GF-D8 (cell line): ENCODE results near the gene NAA38.
"Not testable (repeated sequence)": the region's sequence is repeated elsewhere in the genome, so short reads cannot be mapped to it uniquely, and the experiment has no call there.

Experiments used
- DNase-seq: peaks from one replicate; lab custom pipeline; 2025; lab: John Stamatoyannopoulos, UW

NAA38 gene

GRCh38 chr17:7824021-7824924 lies 33.1 kb downstream of the NAA38 start:
- DNase-seq, result no peak

GRCh38 chr17:7823581-7824001 lies 33.8 kb downstream of the NAA38 start:
- no peak for DNase-seq

- no peak for DNase-seq
These were observed 35.2 kb downstream of the NAA38 start for GRCh38 chr17:7822126-7822525.

GRCh38 chr17:7820231-7820630 lies 37.1 kb downstream of the NAA38 start:
- DNase-seq, result no peak

GRCh38 chr17:7818746-7819645 lies 38.4 kb downstream of the NAA38 start:
- DNase-seq, result no peak

- DNase-seq, result no peak
These were observed 39.3 kb downstream of the NAA38 start for GRCh38 chr17:7818026-7818425.

GRCh38 chr17:7817643-7817964 lies 39.8 kb downstream of the NAA38 start:
- DNase-seq, result no peak

GRCh38 chr17:7816926-7817642 lies 40.3 kb downstream of the NAA38 start:
- DNase-seq, result no peak

- DNase-seq, result no peak
These were observed 42.4 kb downstream of the NAA38 start for GRCh38 chr17:7814969-7815368.

- no peak for DNase-seq
These were observed 46.1 kb downstream of the NAA38 start for GRCh38 chr17:7811251-7811650.

- not testable (repeated sequence) for DNase-seq
These were observed 47.5 kb downstream of the NAA38 start for GRCh38 chr17:7809791-7810343.

- no peak for DNase-seq
These were observed 48.1 kb downstream of the NAA38 start for GRCh38 chr17:7809086-7809790.

GRCh38 chr17:7807206-7807605 lies 50.2 kb downstream of the NAA38 start:
- no peak for DNase-seq
